Activated CD8-positive, alpha-beta memory T cell treated with anti-CD3 and anti-CD28 coated beads for 36 hours (primary cell): ENCODE measurements around the gene CCR5AS.

ENCODE experiments used
- CTCF ChIA-PET: fragments of 350-600 bp; sonication (Branson Sonifier 250); formaldehyde crosslinking; loops from one replicate; lab custom pipeline; 2021; ENCODE audit warnings: antibody characterized with exemption; lab: Charles Lee
- POLR2A ChIA-PET: fragments of 350-600 bp; sonication (Branson Sonifier 250); formaldehyde crosslinking; loops from one replicate; lab custom pipeline; 2021; ENCODE audit warnings: antibody characterized with exemption; lab: Charles Lee

CCR5AS gene

GRCh38 chr3:46369151-46369550, 37.7 kb downstream of the CCR5AS start:
- ChIA-PET POLR2A (interaction anchor here (1.0 to 3.5 kb wide), 9 partner anchors 9 to 418 kb away, joined by 3 to 31 read pairs (median 6); no protein-coding TSS in a partner anchor), CTCF (interaction anchor here (0.6 to 6.4 kb wide), 34 partner anchors 8 to 1140 kb away, joined by 3 to 34 read pairs (median 4); partner anchors contain the start of genes CCR1, CCR2 and LIMD1)

GRCh38 chr3:46368569-46368968, 38.3 kb downstream of the CCR5AS start:
- POLR2A ChIA-PET: interaction anchor here (1.0 to 3.5 kb wide), 5 partner anchors 8 to 271 kb away, joined by 3 to 31 read pairs (median 6); no protein-coding TSS in a partner anchor
- CTCF ChIA-PET: interaction anchor here (0.6 to 6.4 kb wide), 31 partner anchors 8 to 1139 kb away, joined by 3 to 34 read pairs (median 4); partner anchors contain the start of genes CCR2 and LIMD1

- ChIA-PET POLR2A (interaction anchor here (1.5 to 3.5 kb wide), 3 partner anchors 8 to 270 kb away, joined by 4 to 31 read pairs (median 20); no protein-coding TSS in a partner anchor), CTCF (interaction anchor here (1.2 to 6.4 kb wide), 11 partner anchors 8 to 281 kb away, joined by 3 to 34 read pairs (median 9); no protein-coding TSS in a partner anchor)
These were observed 39.1 kb downstream of the CCR5AS start for GRCh38 chr3:46367811-46368210.

GRCh38 chr3:46365737-46366524, 40.9 kb downstream of the CCR5AS start:
- POLR2A ChIA-PET: no interaction called here
- CTCF ChIA-PET: interaction anchor here (1.4 kb wide), 2 partner anchors 89 to 90 kb away, joined by 3 to 6 read pairs; no protein-coding TSS in a partner anchor

GRCh38 chr3:46365041-46365440, 41.8 kb downstream of the CCR5AS start:
- POLR2A ChIA-PET: no interaction called here

GRCh38 chr3:46361408-46362283, 45.2 kb downstream of the CCR5AS start:
- ChIA-PET POLR2A (no interaction called here), CTCF (interaction anchor here (2.4 kb wide), 1 partner anchor 8 kb away, joined by 20 read pairs; the partner anchor contains the start of gene CCR5)

More at GRCh38 chr3:46365041-46365440, 41.8 kb downstream of the CCR5AS start:
- CTCF ChIA-PET: interaction anchor here (0.6 to 1.4 kb wide), 2 partner anchors 89 to 258 kb away, joined by 3 read pairs; no protein-coding TSS in a partner anchor

GRCh38 chr3:46360907-46361306, 46.0 kb downstream of the CCR5AS start:
- POLR2A ChIA-PET: interaction anchor here (1.6 kb wide), 1 partner anchor 9 kb away, joined by 20 read pairs; the partner anchor contains the start of gene CCR5
- CTCF ChIA-PET: interaction anchor here (1.6 to 2.4 kb wide), 2 partner anchors 9 to 84 kb away, joined by 6 to 20 read pairs; partner anchors contain the start of gene CCR5

GRCh38 chr3:46359733-46360493, 47.0 kb downstream of the CCR5AS start:
- POLR2A ChIA-PET: interaction anchor here (1.0 to 1.6 kb wide), 2 partner anchors 10 to 60 kb away, joined by 15 to 20 read pairs; partner anchors contain the start of gene CCR5
- CTCF ChIA-PET: interaction anchor here (1.2 to 2.4 kb wide), 4 partner anchors 10 to 90 kb away, joined by 3 to 20 read pairs (median 5); partner anchors contain the start of gene CCR5

GRCh38 chr3:46358466-46358865, 48.4 kb downstream of the CCR5AS start:
- ChIA-PET POLR2A (no interaction called here), CTCF (no interaction called here)

- ChIA-PET POLR2A (no interaction called here), CTCF (interaction anchor here (0.6 kb wide), 1 partner anchor 185 kb away, joined by 4 read pairs; no protein-coding TSS in a partner anchor)
These were observed 50.0 kb downstream of the CCR5AS start for GRCh38 chr3:46356909-46357308.

- ChIA-PET CTCF (interaction anchor here (0.6 kb wide), 1 partner anchor 186 kb away, joined by 4 read pairs; no protein-coding TSS in a partner anchor), POLR2A (no interaction called here)
These were observed 50.6 kb downstream of the CCR5AS start for GRCh38 chr3:46356276-46356675.

- POLR2A ChIA-PET: no interaction called here
- CTCF ChIA-PET: interaction anchor here (1.1 kb wide), 1 partner anchor 276 kb away, joined by 3 read pairs; no protein-coding TSS in a partner anchor
These were observed 51.9 kb downstream of the CCR5AS start for GRCh38 chr3:46354984-46355383.

- ChIA-PET CTCF (interaction anchor here (1.1 kb wide), 2 partner anchors 14 to 275 kb away, joined by 3 read pairs; no protein-coding TSS in a partner anchor), POLR2A (interaction anchor here (0.9 kb wide), 1 partner anchor 56 kb away, joined by 4 read pairs; no protein-coding TSS in a partner anchor)
These were observed 52.4 kb downstream of the CCR5AS start for GRCh38 chr3:46354478-46354877.

GRCh38 chr3:46353647-46354410, 53.0 kb downstream of the CCR5AS start, which contains the start of gene CCR2:
TSS of gene CCR2 (plus strand) at chr3:46354111. CDS start at chr3:46357528, 3,417 bp downstream.
- CTCF ChIA-PET: interaction anchor here (1.0 to 1.1 kb wide), 3 partner anchors 15 to 275 kb away, joined by 3 read pairs; no protein-coding TSS in a partner anchor
- POLR2A ChIA-PET: interaction anchor here (0.7 to 0.9 kb wide), 2 partner anchors 55 to 489 kb away, joined by 3 to 4 read pairs; no protein-coding TSS in a partner anchor

GRCh38 chr3:46353090-46353489, 53.8 kb downstream of the CCR5AS start:
- ChIA-PET CTCF (interaction anchor here (0.6 to 1.3 kb wide), 4 partner anchors 16 to 54 kb away, joined by 3 to 4 read pairs (median 4); no protein-coding TSS in a partner anchor), POLR2A (interaction anchor here (0.7 kb wide), 1 partner anchor 489 kb away, joined by 3 read pairs; no protein-coding TSS in a partner anchor)

- ChIA-PET CTCF (interaction anchor here (1.3 kb wide), 1 partner anchor 52 kb away, joined by 4 read pairs; no protein-coding TSS in a partner anchor), POLR2A (no interaction called here)
These were observed 55.2 kb downstream of the CCR5AS start for GRCh38 chr3:46351646-46352045.
